HepG2 (cell line): ENCODE measurements around the gene CCDC28A. TPM values are rescaled to one million over a fixed set of nuclear protein-coding genes. Genes with fewer than 3 reads are reported as not detected.
A peak's percentile ranks its signal among the peaks of the same experiment; 100 is the strongest.

ENCODE experiments used
- ATAC-seq: fragments of 200-7000 bp; cut with Tn5 transposase; 3 replicates; pipeline ENCODE4 v1.9.1; 2020; ENCODE audit warnings: mild to moderate bottlenecking, moderate library complexity
- BruUV-seq: library from RNA; stranded (reverse); fragments of 400-500 nt; replicated peaks from 2 replicates; lab custom pipeline; 2021; lab: Mats Ljungman, UMichigan
- CTCF ChIA-PET: fragments of 300-600 bp; formaldehyde crosslinking; extraction: SDS; loops from one replicate; lab custom pipeline; 2021; ENCODE audit warnings: low total read pairs, inconsistent platforms, low intra/inter-chr PET ratio; lab: Yijun Ruan, JAX
- POLR2A ChIA-PET: fragments of 350-600 bp; sonication (Branson Sonifier 250); formaldehyde crosslinking; loops from one replicate; lab custom pipeline; 2020; ENCODE audit warnings: antibody characterized with exemption, inconsistent platforms; lab: Yijun Ruan, JAX
- DNase-seq: peaks from one replicate; pipeline ENCODE4 v3.0.0-alpha.2; 2015; ENCODE audit warnings: low spot score
- FAIRE-seq: peaks from 3 replicates; lab custom pipeline; 2011; peaks lifted over from hg19 to GRCh38; lab: Jason Lieb, UNC
- H2AFZ ChIP-seq: one replicate; pipeline ENCODE4 v1.6.1; 2011; ENCODE audit warnings: low read length, inconsistent platforms
- H3K27ac ChIP-seq: fragments of 300-600 bp; 3 replicates; pipeline ENCODE4 v1.8.0; 2011; ENCODE audit warnings: mixed run types, mild to moderate bottlenecking, mixed read lengths, low read length, inconsistent platforms; ENCODE audit not compliant: insufficient read depth; ENCODE audit errors: extremely low read length
- H3K27me3 ChIP-seq, 2 experiments: fragments of 200-600 bp in 1 of 2; 2 replicates in 1 of 2; 3 replicates in 1 of 2; pipeline versions ENCODE4 v1.6.0 to v1.8.0; 2011; ENCODE audit warnings: low read length in 2 of 2, mild to moderate bottlenecking in 2 of 2, moderate library complexity in 2 of 2, inconsistent platforms in 1 of 2; ENCODE audit not compliant: insufficient read depth in 2 of 2, control insufficient read depth in 1 of 2
- H3K36me3 ChIP-seq, 2 experiments: fragments of 200-600 bp in 1 of 2; replicated peaks in 1 of 2; 2 replicates in 1 of 2; 3 replicates in 1 of 2; pipeline versions ENCODE4 v1.5.1 to v1.8.0; 2011; ENCODE audit warnings: low read length in 2 of 2, inconsistent platforms in 1 of 2; ENCODE audit not compliant: insufficient read depth in 2 of 2, control insufficient read depth in 1 of 2
- H3K4me1 ChIP-seq: 2 replicates; pipeline ENCODE4 v1.5.1; 2012; ENCODE audit warnings: low read length, inconsistent platforms; ENCODE audit not compliant: insufficient read depth
- H3K4me2 ChIP-seq: 2 replicates; pipeline ENCODE4 v1.6.0; 2011; ENCODE audit warnings: low read depth, low read length, inconsistent platforms
- H3K4me3 ChIP-seq, 3 experiments: fragments of 200-600 bp in 1 of 3; sonication (generic), shearing (Covaris generic) in 1 of 3; replicated peaks in 1 of 3; 2 replicates each; pipeline ENCODE4 v1.5.1; 2011 to 2016; ENCODE audit warnings: low read length in 3 of 3, inconsistent platforms in 2 of 3, low read depth in 2 of 3, mild to moderate bottlenecking in 2 of 3, control low read depth in 1 of 3, mixed read lengths in 1 of 3; ENCODE audit not compliant: insufficient read depth in 1 of 3
- H3K79me2 ChIP-seq: one replicate; pipeline ENCODE4 v1.6.1; 2011; ENCODE audit warnings: low read length, inconsistent platforms; ENCODE audit not compliant: insufficient read depth
- H3K9ac ChIP-seq: 2 replicates; pipeline ENCODE4 v1.6.0; 2011; ENCODE audit warnings: mild to moderate bottlenecking, low read depth, low read length, inconsistent platforms; ENCODE audit not compliant: insufficient read depth
- H3K9me3 ChIP-seq: 2 replicates; pipeline ENCODE4 v1.5.1; 2012; ENCODE audit warnings: mild to moderate bottlenecking, low read length
- H4K20me1 ChIP-seq: 2 replicates; pipeline ENCODE4 v1.6.0; 2011; ENCODE audit warnings: inconsistent platforms, mild to moderate bottlenecking, low read length, moderate library complexity; ENCODE audit not compliant: insufficient read depth
- BORCS8-MEF2B ChIP-seq: sonication (generic); formaldehyde crosslinking; IDR thresholded peaks from 2 replicates; pipeline ENCODE4 v1.8.0; 2022; ENCODE audit warnings: mild to moderate bottlenecking, missing genetic modification reagents
- CHCHD3 ChIP-seq: sonication (generic); formaldehyde crosslinking; IDR thresholded peaks from 2 replicates; pipeline ENCODE4 v1.8.0; 2022; ENCODE audit warnings: mild to moderate bottlenecking, missing genetic modification reagents, moderate library complexity
- HIVEP1 ChIP-seq: sonication (generic); formaldehyde crosslinking; IDR thresholded peaks from 2 replicates; pipeline ENCODE4 v1.4.0; 2020; ENCODE audit warnings: mild to moderate bottlenecking, missing genetic modification reagents
- NFYB ChIP-seq: sonication (generic); formaldehyde crosslinking; IDR thresholded peaks from 2 replicates; pipeline ENCODE4 v1.4.0; 2020; ENCODE audit warnings: missing genetic modification reagents
- NR1H2 ChIP-seq: sonication (generic); formaldehyde crosslinking; IDR thresholded peaks from 2 replicates; pipeline ENCODE4 v1.8.1; 2022; ENCODE audit warnings: low read depth, missing genetic modification reagents, borderline replicate concordance
- SETDB1 ChIP-seq: sonication (generic); formaldehyde crosslinking; IDR thresholded peaks from 2 replicates; pipeline ENCODE4 v1.5.1; 2020; ENCODE audit warnings: missing genetic modification reagents, mild to moderate bottlenecking, borderline replicate concordance
- STAG1 ChIP-seq: sonication (generic); formaldehyde crosslinking; IDR thresholded peaks from 2 replicates; pipeline ENCODE4 v1.4.0; 2020; ENCODE audit warnings: missing genetic modification reagents
- ZNF335 ChIP-seq: sonication (generic); formaldehyde crosslinking; IDR thresholded peaks from 2 replicates; pipeline ENCODE4 v1.4.0; 2020; ENCODE audit warnings: missing genetic modification reagents
- ZNF550 ChIP-seq: sonication (generic); formaldehyde crosslinking; IDR thresholded peaks from 2 replicates; pipeline ENCODE4 v1.4.0; 2020; ENCODE audit warnings: mild to moderate bottlenecking, missing genetic modification reagents, borderline replicate concordance
- WGBS: methylation state at CpG from one replicate; pipeline ENCODE4 v1.1.6; 2017; ENCODE audit warnings: low lambda C conversion rate; 5-methylcytosine and 5-hydroxymethylcytosine counted together
- in situ Hi-C: cut with HindIII; loops from 2 replicates; pipeline ENCODE4 v1.10.0; 2017; ENCODE audit warnings: low pct_unique_long_range_greater_than_20kb; ENCODE audit not compliant: extremely low pct_ligation_motif_present
- intact Hi-C: fragments of 100-400 bp; cut with micrococcal nuclease; formaldehyde crosslinking; loops from one replicate; pipeline ENCODE4 v1.10.0; 2022; ENCODE audit not compliant: unreplicated experiment
- polyA plus RNA-seq, 8 experiments: library from polyadenylated mRNA; depleted of rRNA in 3 of 8; stranded (reverse) in 7 of 8; unstranded in 1 of 8; fragments of >200 nt; fragmentation: Illumina TruSeq in 4 of 8; extraction: Trizol in 4 of 8; gene quantifications; 2 replicates each; pipeline versions ENCODE4 v1.2.1 to v1.2.3, GENCODE V29; 2011 to 2016; ENCODE audit warnings: low read depth in 4 of 8, missing spikeins in 1 of 8, mixed read lengths in 1 of 8; ENCODE audit not compliant: insufficient read depth in 1 of 8
- total RNA-seq, 5 experiments: library from RNA; depleted of rRNA; stranded (reverse); fragments of >200 nt; fragmentation: Illumina TruSeq; extraction: Trizol; gene quantifications; 2 replicates each; pipeline ENCODE4 v1.2.3, GENCODE V29; 2016; ENCODE audit warnings: low read depth in 1 of 5
- TF ChIP-seq, protein P1 (sequence below): IDR thresholded peaks from 2 replicates; pipeline ENCODE4 v1.6.1; 2016; ENCODE audit warnings: mild to moderate bottlenecking
- TF ChIP-seq, protein P2 (sequence below): IDR thresholded peaks from 2 replicates; pipeline ENCODE4 v1.6.1; 2016; ENCODE audit warnings: missing genetic modification reagents, missing compliant biosample characterization
- TF ChIP-seq, protein P3 (sequence below): sonication (generic); formaldehyde crosslinking; IDR thresholded peaks from 2 replicates; pipeline ENCODE4 v1.5.0; 2020; ENCODE audit warnings: mild to moderate bottlenecking, missing genetic modification reagents, moderate library complexity
- TF ChIP-seq, protein P4 (sequence below): sonication (generic); formaldehyde crosslinking; IDR thresholded peaks from 2 replicates; pipeline ENCODE4 v1.4.0; 2020; ENCODE audit warnings: missing genetic modification reagents

Gene CCDC28A
- total and polyA plus RNA-seq, 2 of the 13 experiments (the other 11 are each of a cell fraction or from before 2014, with no cell fraction given) = 15.8 TPM

DNA sequence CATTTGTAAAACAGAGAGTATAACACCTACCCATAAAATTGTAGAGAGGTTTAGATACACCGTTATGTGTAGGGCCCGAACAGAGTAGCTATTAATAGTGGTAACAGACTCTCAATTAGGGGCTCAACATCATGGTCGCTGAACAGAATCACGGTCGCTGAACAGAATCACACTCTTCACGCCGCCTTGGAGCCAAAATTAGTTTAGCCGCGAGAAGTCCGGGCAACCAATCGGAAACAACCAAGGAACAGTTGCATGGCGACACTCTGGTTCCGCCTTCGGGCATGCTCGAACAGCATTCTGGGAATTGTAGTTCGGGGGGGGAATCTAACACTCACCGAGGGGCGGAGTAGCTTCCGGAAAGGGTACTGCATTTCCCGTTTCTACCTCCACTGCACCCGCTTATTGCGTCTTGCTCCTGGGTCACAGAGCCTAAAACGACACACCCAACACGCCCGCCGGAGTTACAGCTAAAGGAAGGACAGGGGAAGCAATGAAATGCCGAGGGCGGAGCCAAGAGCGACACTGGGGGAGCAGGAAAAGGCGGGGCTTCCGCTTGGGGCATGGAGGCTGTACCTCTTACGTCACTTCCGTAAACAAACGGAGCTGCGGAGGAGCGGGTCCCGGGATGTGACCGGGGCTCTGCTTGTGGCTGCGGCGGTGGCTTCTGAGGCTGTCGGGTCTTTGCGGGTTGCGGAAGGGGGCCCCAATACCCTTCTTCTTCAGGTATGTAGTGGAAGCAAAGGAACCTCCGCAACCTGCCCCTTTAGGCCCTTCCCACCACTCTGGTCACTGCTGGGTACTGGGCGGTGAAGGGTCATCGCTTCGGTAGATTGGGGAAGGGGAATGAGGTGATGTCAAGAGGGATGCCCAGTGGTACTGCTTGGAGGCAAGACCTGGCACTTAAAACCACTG lies at the start of gene CCDC28A (continued):
- TF ChIP-seq ZNF335 (CRISPR knock-in tag) (peak; percentile 41; the same call in 1 of the 2 replicates), HIVEP1 (peak; percentile 36; the same call in 1 of the 2 replicates)

DNA sequence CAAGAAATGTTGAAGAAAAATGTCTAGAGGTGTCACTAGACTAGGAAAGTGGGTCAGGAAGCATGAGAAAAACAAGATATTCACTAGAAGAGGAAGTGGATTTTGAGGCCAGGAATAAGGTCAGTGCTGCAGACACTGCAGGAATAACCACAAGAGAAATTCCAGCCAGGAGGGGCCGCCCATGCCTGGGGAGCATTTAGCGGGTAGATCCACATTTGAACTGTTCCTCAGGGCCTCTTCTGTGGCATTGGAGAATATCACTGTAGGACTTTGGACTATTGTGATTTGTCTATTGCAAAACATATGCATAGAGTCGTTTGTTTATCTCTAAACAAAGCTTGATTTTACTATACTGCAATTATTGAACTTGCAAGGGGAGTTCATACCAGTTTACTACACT lies 49.6 kb upstream of the CCDC28A start:
- ChIA-PET POLR2A (interaction anchor here (0.6 kb wide), 1 partner anchor 650 kb away, joined by 5 read pairs; the partner anchor contains the start of gene CITED2), CTCF (no interaction called here)
- H3K27ac ChIP-seq = no peak overlapping the region
- intact Hi-C loops = no loop called here
- H3K27me3 ChIP-seq = no peaks in the 10 kb centered on the region
- no peaks in the 10 kb centered on the region for H3K9me3 ChIP-seq
- FAIRE-seq (peak; percentile 23), DNase-seq (peak; percentile 53), ATAC-seq (peak; percentile 95)
- H4K20me1 ChIP-seq = no peaks in the 10 kb centered on the region
- peaks cover 27% of the 10 kb centered on the region for H3K4me1 ChIP-seq
- H3K9ac ChIP-seq = no peak overlapping the region
- BruUV-seq = no TSS peak
- no peaks in the 10 kb centered on the region for H3K79me2 ChIP-seq
- no peak overlapping the region for H3K4me3 ChIP-seq
- H2AFZ ChIP-seq = no peak overlapping the region
- H3K4me2 ChIP-seq = no peak overlapping the region
- no peaks in the 10 kb centered on the region for H3K36me3 ChIP-seq
- WGBS = 4% methylated on average over 3 of the region's 3 CpGs
- in situ Hi-C loops = no loop called here
- TF ChIP-seq, protein P1, sequence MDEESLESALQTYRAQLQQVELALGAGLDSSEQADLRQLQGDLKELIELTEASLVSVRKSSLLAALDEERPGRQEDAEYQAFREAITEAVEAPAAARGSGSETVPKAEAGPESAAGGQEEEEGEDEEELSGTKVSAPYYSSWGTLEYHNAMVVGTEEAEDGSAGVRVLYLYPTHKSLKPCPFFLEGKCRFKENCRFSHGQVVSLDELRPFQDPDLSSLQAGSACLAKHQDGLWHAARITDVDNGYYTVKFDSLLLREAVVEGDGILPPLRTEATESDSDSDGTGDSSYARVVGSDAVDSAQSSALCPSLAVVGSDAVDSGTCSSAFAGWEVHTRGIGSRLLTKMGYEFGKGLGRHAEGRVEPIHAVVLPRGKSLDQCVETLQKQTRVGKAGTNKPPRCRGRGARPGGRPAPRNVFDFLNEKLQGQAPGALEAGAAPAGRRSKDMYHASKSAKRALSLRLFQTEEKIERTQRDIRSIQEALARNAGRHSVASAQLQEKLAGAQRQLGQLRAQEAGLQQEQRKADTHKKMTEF (CRISPR knock-in tag) = 0 out of 2 replicates have a peak, but pooled peaks have one; percentile 31
- TF ChIP-seq, protein P2, sequence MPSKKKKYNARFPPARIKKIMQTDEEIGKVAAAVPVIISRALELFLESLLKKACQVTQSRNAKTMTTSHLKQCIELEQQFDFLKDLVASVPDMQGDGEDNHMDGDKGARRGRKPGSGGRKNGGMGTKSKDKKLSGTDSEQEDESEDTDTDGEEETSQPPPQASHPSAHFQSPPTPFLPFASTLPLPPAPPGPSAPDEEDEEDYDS (CRISPR knock-in tag) = no peak
- TF ChIP-seq, protein P3, sequence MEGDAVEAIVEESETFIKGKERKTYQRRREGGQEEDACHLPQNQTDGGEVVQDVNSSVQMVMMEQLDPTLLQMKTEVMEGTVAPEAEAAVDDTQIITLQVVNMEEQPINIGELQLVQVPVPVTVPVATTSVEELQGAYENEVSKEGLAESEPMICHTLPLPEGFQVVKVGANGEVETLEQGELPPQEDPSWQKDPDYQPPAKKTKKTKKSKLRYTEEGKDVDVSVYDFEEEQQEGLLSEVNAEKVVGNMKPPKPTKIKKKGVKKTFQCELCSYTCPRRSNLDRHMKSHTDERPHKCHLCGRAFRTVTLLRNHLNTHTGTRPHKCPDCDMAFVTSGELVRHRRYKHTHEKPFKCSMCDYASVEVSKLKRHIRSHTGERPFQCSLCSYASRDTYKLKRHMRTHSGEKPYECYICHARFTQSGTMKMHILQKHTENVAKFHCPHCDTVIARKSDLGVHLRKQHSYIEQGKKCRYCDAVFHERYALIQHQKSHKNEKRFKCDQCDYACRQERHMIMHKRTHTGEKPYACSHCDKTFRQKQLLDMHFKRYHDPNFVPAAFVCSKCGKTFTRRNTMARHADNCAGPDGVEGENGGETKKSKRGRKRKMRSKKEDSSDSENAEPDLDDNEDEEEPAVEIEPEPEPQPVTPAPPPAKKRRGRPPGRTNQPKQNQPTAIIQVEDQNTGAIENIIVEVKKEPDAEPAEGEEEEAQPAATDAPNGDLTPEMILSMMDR (CRISPR knock-in tag) = peak; percentile 60
- TF ChIP-seq, protein P4, sequence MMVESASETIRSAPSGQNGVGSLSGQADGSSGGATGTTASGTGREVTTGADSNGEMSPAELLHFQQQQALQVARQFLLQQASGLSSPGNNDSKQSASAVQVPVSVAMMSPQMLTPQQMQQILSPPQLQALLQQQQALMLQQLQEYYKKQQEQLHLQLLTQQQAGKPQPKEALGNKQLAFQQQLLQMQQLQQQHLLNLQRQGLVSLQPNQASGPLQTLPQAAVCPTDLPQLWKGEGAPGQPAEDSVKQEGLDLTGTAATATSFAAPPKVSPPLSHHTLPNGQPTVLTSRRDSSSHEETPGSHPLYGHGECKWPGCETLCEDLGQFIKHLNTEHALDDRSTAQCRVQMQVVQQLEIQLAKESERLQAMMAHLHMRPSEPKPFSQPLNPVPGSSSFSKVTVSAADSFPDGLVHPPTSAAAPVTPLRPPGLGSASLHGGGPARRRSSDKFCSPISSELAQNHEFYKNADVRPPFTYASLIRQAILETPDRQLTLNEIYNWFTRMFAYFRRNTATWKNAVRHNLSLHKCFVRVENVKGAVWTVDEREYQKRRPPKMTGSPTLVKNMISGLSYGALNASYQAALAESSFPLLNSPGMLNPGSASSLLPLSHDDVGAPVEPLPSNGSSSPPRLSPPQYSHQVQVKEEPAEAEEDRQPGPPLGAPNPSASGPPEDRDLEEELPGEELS (CRISPR knock-in tag) = 0 out of 2 replicates have a peak, but pooled peaks have one; percentile 45
- TF ChIP-seq BORCS8-MEF2B = no peak
- TF ChIP-seq STAG1 (CRISPR knock-in tag) = peak; percentile 39
- TF ChIP-seq NFYB = no peak
- TF ChIP-seq CHCHD3 (CRISPR knock-in tag) = no peak
- TF ChIP-seq SETDB1 (CRISPR knock-in tag) = no peak
- no peak for TF ChIP-seq ZNF550 (CRISPR knock-in tag)
- no peak for TF ChIP-seq NR1H2 (CRISPR knock-in tag)
